ENCODE data around the gene P2RX2. TPM values are rescaled to one million over a fixed set of nuclear protein-coding genes. Genes with fewer than 3 reads are reported as not detected.

The P2RX2 gene
- total RNA-seq, 1 donor from 2014 or later: not detected

DNA sequence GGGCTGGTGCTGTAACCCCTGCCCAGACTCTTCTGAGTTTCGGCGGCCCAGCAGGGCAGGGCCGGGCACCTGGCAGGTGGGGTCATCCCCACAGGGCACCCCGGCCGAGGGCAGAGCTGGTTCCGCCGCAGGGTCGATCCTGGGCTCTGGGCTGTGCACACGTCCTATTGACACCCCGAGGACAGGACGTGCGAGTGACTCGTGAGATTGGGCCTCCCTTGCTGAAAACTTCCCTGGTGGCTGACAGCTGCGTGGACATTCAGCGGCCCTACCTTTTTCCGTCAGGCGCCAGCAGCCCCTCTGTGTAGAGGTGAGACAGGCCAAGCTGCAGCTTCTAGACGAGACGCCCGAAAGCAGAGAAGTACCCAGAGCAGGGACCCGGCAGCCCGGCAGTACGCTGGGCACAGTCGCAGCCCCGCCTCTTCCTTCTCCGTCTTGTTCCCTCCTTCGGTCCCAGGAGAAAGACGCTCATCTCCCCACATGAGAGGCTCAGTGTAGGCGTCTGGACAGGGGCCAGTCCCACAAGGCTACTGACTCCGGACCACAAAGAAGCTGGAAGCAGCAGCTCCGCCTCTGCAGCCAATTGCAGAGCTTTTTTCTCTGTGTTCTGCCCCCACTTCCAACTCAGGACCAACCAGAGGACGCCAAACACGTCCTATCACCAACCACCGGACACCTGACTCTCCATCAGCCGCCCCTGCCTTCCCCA is 8.4 kb upstream of the P2RX2 start, which contains the start of gene LRCOL1:
TSS of gene LRCOL1 (minus strand) at position 532 of the 709 bp plus-strand sequence. CDS start 4,331 bp downstream, outside the sequence.
- Mint-ChIP-seq H3K4me3 (peak within 1 kb of the TSS; percentile 43), H3K9me3 (peaks cover 8% of the 10 kb centered on the region), H3K4me1 (peaks cover 49% of the 10 kb centered on the region), H3K36me3 (no peaks in the 10 kb centered on the region), H3K27me3 (ENCODE audit: insufficient read depth, low read depth) (peaks cover 37% of the 10 kb centered on the region), H3K27ac (peak within 1 kb of the TSS; percentile 78)
- H3K9ac ChIP-seq: no peak within 1 kb of the TSS
- H3K4me3 ChIP-seq: no peak within 1 kb of the TSS
- no peaks in the 10 kb centered on the region for H3K9me3 ChIP-seq (ENCODE audit: low read depth)
- H3K36me3 ChIP-seq: no peaks in the 10 kb centered on the region
- H3K79me2 ChIP-seq (ENCODE audit: low read depth): no peaks in the 10 kb centered on the region
- H3K4me2 ChIP-seq: no peak within 1 kb of the TSS
- H4K20me1 ChIP-seq (ENCODE audit: low read depth): no peaks in the 10 kb centered on the region
- TF ChIP-seq EZH2phosphoT487 (IDR thresholded peaks at IDR 0.05) (no peak), EZH2 (IDR thresholded peaks at IDR 0.05) (no peak)
- TF ChIP-seq, protein P1, sequence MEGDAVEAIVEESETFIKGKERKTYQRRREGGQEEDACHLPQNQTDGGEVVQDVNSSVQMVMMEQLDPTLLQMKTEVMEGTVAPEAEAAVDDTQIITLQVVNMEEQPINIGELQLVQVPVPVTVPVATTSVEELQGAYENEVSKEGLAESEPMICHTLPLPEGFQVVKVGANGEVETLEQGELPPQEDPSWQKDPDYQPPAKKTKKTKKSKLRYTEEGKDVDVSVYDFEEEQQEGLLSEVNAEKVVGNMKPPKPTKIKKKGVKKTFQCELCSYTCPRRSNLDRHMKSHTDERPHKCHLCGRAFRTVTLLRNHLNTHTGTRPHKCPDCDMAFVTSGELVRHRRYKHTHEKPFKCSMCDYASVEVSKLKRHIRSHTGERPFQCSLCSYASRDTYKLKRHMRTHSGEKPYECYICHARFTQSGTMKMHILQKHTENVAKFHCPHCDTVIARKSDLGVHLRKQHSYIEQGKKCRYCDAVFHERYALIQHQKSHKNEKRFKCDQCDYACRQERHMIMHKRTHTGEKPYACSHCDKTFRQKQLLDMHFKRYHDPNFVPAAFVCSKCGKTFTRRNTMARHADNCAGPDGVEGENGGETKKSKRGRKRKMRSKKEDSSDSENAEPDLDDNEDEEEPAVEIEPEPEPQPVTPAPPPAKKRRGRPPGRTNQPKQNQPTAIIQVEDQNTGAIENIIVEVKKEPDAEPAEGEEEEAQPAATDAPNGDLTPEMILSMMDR (IDR thresholded peaks at IDR 0.05): no peak
- no peak within 1 kb of the TSS for H2AFZ ChIP-seq (replicated peaks)
- H3K4me1 ChIP-seq: no peaks in the 10 kb centered on the region
- peak; percentile 21 for DNase-seq (ENCODE audit: low spot score)
- peaks cover 100% of the 10 kb centered on the region for H3K27me3 ChIP-seq
- no peak within 1 kb of the TSS for H3K27ac ChIP-seq
- no peaks in the 10 kb centered on the region for H3F3A ChIP-seq (ENCODE audit: low read depth)

DNA sequence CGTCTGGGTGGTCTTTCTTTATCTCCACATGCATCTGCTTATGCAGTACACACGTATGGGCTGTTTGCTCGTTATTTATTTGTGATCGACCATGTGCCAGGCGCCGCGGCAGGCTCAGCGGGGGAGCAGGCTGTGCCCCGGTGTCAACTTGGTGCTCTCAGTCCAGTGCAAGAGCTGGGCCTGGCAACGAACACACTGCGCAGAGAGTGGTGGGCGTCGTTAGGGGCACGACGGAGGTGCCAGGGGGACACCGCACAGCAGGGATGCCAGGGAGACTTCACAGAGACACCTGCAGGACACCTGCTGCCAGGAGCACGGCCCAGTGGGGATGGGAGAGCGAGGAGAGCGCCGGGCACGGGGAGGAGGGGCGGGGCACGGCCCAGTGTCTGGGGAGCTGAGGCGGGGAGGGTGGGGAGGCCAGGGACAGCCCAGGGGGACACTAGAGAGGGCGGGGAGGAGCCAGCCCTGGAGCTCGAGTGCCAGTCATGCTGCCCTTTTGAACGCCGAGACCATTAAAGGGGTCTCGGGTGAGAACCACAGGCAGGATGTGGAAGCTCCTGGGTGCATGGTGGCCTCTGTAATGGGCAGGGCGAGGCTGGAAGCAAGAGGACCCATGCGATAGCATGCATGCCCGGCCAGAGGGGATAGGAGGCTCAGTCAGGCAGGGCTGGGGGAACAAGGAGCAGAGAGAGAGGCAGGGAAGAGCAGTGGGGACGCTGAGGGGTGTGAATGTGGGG is 7.5 kb upstream of the P2RX2 start:
- no peak overlapping the region for H3K9ac ChIP-seq
- no peaks in the 10 kb centered on the region for H3F3A ChIP-seq (ENCODE audit: low read depth)
- no peaks in the 10 kb centered on the region for H3K9me3 ChIP-seq (ENCODE audit: low read depth)
- Mint-ChIP-seq H3K36me3 (no peaks in the 10 kb centered on the region), H3K4me3 (peak overlapping the region; percentile 43), H3K4me1 (peaks cover 51% of the 10 kb centered on the region), H3K9me3 (peaks cover 13% of the 10 kb centered on the region), H3K27ac (peak overlapping the region; percentile 78), H3K27me3 (ENCODE audit: insufficient read depth, low read depth) (peaks cover 43% of the 10 kb centered on the region)
- H2AFZ ChIP-seq (replicated peaks): no peak overlapping the region
- no peaks in the 10 kb centered on the region for H3K79me2 ChIP-seq (ENCODE audit: low read depth)
- H3K4me3 ChIP-seq: no peak overlapping the region
- TF ChIP-seq, protein P1 (IDR thresholded peaks at IDR 0.05): no peak
- TF ChIP-seq EZH2 (IDR thresholded peaks at IDR 0.05): no peak
- TF ChIP-seq EZH2phosphoT487 (IDR thresholded peaks at IDR 0.05): no peak
- no peaks in the 10 kb centered on the region for H3K4me1 ChIP-seq
- DNase-seq (ENCODE audit: low spot score): no peak
- H3K27ac ChIP-seq: no peak overlapping the region
- H3K4me2 ChIP-seq: no peak overlapping the region
- H3K36me3 ChIP-seq: no peaks in the 10 kb centered on the region
- no peaks in the 10 kb centered on the region for H4K20me1 ChIP-seq (ENCODE audit: low read depth)
- peaks cover 100% of the 10 kb centered on the region for H3K27me3 ChIP-seq

- peaks cover 14% of the 10 kb centered on the region for H3K9me3 Mint-ChIP-seq
- H3K9ac ChIP-seq: no peak overlapping the region
- no peaks in the 10 kb centered on the region for H3K79me2 ChIP-seq (ENCODE audit: low read depth)
- H3K4me1 Mint-ChIP-seq: peaks cover 46% of the 10 kb centered on the region
- H3K36me3 Mint-ChIP-seq: no peaks in the 10 kb centered on the region
- no peak overlapping the region for H2AFZ ChIP-seq (replicated peaks)
- H3K36me3 ChIP-seq: no peaks in the 10 kb centered on the region
- H3K27me3 Mint-ChIP-seq (ENCODE audit: insufficient read depth, low read depth): peaks cover 47% of the 10 kb centered on the region
- H3K27ac Mint-ChIP-seq: peak overlapping the region; percentile 78
- TF ChIP-seq, protein P1 (IDR thresholded peaks at IDR 0.05): no peak
- TF ChIP-seq EZH2 (IDR thresholded peaks at IDR 0.05): no peak
- no peak for TF ChIP-seq EZH2phosphoT487 (IDR thresholded peaks at IDR 0.05)
- H3K4me1 ChIP-seq: no peaks in the 10 kb centered on the region
- no peak overlapping the region for H3K4me2 ChIP-seq
- H3K4me3 Mint-ChIP-seq: no peak overlapping the region
- no peak overlapping the region for H3K27ac ChIP-seq
- DNase-seq (ENCODE audit: low spot score): no peak
- peaks cover 100% of the 10 kb centered on the region for H3K27me3 ChIP-seq
- H4K20me1 ChIP-seq (ENCODE audit: low read depth): no peaks in the 10 kb centered on the region
- H3F3A ChIP-seq (ENCODE audit: low read depth): no peaks in the 10 kb centered on the region
- no peak overlapping the region for H3K4me3 ChIP-seq
- no peaks in the 10 kb centered on the region for H3K9me3 ChIP-seq (ENCODE audit: low read depth)
Observed at GRCh38 chr12:132611620-132612019, 7.0 kb upstream of the P2RX2 start.

Measured in neural progenitor cell (in vitro differentiated cells).